GM18519 (cell line): Measurements from ENCODE around the gene TRIM72.
"Not testable (repeated sequence)": the region's sequence is repeated elsewhere in the genome, so short reads cannot be mapped to it uniquely, and the experiment has no call there.

Experiments used
- ATAC-seq: cut with Tn5 transposase; IDR thresholded peaks from one replicate; pipeline ENCODE4 v1.9.1; 2021; ENCODE audit warnings: mild to moderate bottlenecking, moderate library complexity; ENCODE audit not compliant: unreplicated experiment, low FRiP score

The TRIM72 gene

DNA sequence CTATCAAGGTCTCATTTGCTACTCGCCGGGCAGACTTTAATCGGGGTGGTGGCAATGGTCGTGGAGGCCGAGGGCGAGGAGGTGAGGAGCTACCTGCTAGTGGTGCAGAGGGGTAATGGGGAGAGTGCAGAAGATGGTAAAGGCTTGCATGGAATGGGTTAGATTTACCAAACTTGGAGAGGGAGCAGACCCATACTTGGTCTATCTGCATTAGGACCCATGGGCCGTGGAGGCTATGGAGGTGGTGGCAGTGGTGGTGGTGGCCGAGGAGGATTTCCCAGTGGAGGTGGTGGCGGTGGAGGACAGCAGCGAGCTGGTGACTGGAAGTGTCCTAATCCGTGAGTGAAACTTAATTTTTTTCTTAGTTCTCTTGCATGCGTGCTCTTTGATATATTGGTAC, 23.9 kb upstream of the TRIM72 start:
- ATAC-seq: no peak

DNA sequence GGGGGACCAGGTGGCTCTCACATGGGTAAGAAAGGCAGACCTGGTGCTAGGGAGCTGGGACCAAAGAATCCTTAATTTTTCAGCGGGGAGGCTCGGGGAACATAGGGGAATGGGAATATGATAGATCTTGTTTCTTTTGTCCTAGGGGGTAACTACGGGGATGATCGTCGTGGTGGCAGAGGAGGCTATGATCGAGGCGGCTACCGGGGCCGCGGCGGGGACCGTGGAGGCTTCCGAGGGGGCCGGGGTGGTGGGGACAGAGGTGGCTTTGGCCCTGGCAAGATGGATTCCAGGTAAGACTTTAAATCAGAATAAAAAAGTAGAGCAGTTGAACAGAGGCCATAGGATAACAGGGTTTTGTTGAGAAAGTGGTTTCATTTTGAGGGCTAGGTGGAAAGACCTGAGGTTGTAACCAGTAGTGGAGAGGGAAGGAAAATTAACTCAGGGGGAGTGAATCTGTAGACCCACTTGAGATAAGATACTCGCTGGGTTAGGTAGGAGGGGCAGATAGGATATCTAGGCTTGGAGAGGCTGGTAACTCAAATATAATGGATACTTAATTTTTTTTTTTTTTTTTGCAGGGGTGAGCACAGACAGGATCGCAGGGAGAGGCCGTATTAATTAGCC, 23.0 kb upstream of the TRIM72 start:
- ATAC-seq: no peak

- ATAC-seq: no peak
These were observed 22.1 kb upstream of the TRIM72 start for GRCh38 chr16:31191697-31192428.

GRCh38 chr16:31192856-31193642, 20.9 kb upstream of the TRIM72 start:
- no peak for ATAC-seq

DNA sequence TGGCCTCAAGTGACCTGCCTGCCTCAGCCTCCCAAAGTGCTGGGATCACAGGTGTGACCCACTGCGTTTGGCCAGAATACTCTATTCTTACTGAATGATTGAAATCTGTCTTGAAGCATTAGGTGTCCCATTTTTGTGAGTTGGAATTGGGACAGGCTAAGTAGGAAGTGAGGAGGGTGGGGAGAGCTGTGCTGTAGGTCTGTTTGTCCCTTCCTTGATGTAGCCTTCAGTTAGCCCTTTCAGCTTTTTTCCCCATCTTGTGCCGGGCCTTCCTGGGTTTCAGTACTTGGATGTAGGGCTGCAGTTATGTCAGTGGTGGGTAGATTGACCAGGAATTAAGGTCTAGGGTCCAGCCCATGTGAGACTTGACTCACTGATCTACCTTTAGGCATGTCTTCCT, 20.0 kb upstream of the TRIM72 start:
- no peak for ATAC-seq

DNA sequence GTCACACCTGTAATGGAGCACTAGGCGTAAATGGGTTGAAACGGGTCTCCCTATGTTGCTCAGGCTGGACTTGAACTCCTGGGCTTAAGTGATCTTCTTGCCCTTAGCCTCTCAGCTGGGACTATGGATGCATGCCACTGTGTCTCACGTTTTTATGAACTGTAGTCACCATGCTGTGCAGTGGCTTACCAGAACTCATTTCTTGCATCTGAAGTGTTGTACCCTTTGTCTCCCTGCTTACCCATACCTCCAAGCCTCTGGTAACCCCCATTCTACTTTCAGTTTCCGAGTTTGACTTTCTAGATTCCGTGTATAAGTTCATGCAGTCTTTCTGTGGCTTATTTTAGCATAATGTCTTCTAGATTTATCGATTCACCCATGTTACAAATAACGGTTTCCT, 19.0 kb upstream of the TRIM72 start:
- no peak for ATAC-seq

DNA sequence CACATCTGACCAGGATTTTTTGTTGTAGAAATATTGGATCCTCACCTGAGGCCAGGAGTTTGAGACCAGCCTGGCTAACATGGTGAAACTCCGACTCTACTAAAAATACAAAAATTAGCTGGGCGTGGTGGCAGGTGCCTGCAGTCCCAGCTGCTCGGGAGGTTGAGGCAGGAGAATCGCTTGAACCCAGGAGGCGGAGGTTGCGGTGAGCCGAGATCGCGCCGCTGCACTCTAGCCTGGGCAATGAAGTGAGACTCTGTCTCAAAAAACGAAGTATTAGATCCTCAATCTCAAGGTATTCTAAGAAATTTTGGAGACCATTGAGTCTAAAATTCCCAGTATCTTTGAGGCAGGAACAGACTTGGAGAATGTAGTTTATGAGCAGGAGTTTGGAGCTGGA, 18.1 kb upstream of the TRIM72 start:
- not testable (repeated sequence) for ATAC-seq

DNA sequence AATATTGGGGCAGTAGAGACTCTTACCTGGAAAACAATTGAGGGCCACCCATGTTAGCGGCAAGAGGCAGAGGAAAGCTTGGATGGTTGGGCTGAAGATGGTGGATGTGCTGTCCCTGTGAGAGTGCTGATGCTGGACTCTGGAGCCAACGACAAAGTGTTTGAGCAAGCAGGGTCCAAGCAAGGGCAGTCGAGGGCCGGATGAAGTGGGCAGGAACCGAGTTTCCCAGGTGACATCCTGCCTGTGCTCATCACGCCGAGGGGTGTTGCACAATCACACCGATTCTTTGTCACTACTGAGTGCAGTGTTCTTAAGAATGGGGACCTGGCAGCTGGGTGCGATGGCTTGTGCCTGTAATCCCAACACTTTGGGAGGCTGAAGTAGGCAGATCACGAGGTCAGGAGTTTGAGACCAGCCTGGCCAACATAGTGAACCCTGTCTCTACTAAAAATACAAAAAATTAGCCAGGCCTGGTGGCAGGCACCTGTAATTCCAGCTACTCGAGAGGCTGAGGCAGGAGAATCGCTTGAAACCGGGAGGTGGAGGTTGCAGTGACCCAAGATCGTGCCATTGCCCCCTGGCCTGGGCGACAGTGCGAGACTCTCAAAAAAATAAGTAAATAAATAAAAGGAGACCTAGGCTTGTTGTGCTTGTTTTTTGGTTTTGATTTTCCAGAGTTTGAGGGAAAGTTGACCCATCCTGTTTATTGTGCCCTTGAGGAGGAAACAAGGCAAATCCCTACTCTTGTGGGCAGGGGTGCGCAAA, 17.4 kb upstream of the TRIM72 start:
- no peak for ATAC-seq

GRCh38 chr16:31198207-31198882, 15.6 kb upstream of the TRIM72 start:
- ATAC-seq: no peak

- no peak for ATAC-seq
These were observed 14.4 kb upstream of the TRIM72 start for GRCh38 chr16:31199430-31200041.

DNA sequence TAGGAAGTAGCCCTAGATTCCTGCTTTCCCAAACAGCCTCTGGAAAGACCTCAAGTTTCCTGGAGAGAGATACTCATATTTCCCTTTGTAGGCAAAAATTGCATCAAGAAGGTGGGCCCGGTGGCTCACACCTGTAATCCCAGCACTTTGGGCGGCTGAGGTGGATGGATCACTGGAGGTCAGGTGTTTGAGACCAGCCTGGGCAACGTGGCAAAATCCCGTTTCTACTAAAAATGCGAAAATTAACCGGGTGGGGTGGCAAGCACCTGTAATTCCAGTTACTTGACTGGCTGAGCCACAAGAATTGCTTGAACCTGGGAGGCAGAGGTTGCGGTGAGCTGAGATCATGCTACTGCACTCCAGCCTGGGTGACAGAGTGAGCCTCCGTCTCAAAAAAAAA, 13.8 kb upstream of the TRIM72 start:
- ATAC-seq: not testable (repeated sequence)

GRCh38 chr16:31200821-31201568, 12.9 kb upstream of the TRIM72 start:
- no peak for ATAC-seq

DNA sequence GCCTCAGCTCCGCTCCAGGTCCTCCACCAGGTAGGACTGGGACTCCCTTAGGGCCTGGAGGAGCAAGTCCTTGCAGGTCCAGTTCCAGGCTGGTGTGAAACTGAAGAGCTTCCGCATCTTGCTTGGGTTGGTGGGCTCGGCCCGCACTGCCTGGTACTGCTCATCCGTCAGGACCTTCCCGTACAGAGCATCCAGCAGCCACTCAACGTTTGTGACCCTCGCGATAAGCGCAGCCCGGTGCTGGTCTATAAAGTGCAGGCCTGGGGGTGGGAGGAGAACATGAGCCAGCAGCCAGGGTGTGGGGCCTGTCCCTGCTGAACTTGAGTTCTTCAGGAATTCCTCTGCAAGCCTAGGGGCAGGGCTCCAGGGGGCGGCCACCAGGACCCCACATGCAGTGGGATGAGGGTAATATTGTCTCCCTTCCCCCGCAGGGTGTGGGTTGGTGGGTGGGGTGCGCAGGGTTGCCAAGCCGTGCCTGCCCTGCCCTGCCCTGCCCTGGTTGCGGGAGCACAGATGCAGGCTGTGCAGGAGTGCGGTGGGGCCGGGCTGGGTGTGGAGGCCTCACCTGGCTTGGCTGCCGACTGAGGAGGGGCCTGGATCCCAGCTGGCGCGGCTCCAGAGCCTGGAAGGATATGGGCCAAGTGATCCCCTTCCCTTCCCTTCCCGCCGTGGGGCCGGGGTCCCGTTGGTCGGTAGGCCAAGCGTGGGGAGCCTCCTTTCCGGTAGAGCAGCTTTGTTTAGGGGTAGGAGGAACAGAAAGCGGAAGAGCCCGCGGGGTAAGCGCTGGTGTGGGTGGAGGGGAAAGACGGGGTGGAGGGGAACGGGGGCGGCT, 12.1 kb upstream of the TRIM72 start:
- ATAC-seq: no peak

DNA sequence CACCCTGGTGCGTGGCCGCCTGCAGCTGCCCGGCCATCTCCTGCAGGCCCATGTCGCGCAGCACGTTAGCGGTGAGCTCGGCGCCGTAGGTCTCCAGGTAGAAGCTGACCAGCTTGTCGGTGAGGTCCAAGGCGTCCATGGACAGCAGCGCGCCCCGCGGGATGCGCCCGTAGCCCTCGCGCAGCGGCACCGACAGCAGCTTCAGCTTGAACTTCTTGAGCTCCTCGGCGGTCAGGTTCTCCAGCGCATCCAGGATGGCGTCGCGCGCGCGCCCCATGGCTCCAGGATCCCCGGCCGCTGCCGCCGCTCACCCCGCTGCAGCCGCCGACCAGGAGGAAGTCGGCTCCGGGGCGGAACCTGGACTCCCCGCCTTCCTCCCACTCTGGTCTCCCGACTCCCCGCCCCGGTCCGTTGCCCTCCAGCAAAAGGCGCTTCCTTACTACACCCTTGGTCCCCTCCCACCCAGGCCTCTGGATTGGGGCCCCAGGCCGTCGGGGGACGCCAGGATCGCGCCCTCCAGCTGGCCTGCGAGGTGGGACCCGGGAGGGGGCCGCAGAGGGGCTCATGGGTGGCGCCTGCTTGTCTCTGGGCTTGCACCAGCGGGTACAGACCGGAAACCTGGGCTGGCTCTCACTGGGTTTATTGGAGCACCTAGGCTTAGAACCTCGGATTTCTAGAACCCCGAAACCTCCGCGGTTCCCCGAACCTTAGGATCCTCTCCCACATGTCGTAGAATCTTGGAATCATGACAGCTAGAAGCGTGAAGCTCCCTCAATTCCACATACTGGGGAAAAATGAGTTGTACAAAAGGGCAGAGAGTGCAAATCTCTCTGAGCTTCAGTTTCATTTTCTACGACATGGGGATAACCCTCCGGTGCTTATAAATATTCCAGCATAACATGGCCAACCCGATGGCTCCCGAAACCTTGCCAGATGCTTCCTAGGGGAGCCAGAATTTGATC, 11.2 kb upstream of the TRIM72 start, which contains the start of gene PYCARD:
TSS of gene PYCARD (minus strand) at position 347 of the 962 bp plus-strand sequence. CDS start at position 277, 70 bp downstream.
- no peak for ATAC-seq

- ATAC-seq: no peak
These were observed 8.8 kb upstream of the TRIM72 start for GRCh38 chr16:31204871-31205666.

- no peak for ATAC-seq
These were observed 7.1 kb upstream of the TRIM72 start for GRCh38 chr16:31206776-31207175.
